Measurements from ENCODE around the gene SLC25A45. TPM values are rescaled to one million over a fixed set of nuclear protein-coding genes. Genes with fewer than 3 reads are reported as not detected.

The SLC25A45 gene
- total and polyA plus RNA-seq, 2 of the 4 experiments (the other 2 are of a cell fraction): 0.72 to 1.2 TPM

DNA sequence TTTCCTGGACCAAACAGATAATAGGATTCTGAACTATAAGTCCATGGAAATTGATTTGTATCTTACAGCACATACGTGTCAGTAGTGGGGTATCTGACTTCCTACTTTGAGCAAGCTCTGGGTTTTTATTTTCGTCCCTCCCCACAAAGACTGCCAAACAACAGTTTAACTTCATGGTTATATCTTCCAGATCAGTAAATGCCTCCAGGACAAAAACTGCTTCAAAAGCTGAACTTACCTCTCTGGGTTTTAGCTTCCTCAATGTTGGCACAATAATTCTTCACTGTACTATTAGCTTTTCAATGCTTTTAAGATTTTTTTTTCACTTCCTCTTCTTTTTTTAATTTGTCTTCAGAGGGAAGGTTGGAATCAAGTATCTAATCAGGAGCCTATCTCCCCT, 53.0 kb downstream of the SLC25A45 start:
- peaks cover 9% of the 10 kb centered on the region for H4K20me1 ChIP-seq (ENCODE audit: insufficient read depth, low read length)
- intact Hi-C loops (cut with micrococcal nuclease) (no loop called here), dilution Hi-C loops (cut with HindIII; ENCODE audit: low sequenced_read_pairs, unreplicated experiment) (no loop called here), in situ Hi-C loops (cut with MboI; ENCODE audit: low sequenced_read_pairs) (no loop called here)
- peak overlapping the region; percentile 14; the same call in 1 of the 2 replicates for H3K18ac ChIP-seq (ENCODE audit: low read depth, low read length)
- no peak overlapping the region for H3K4ac ChIP-seq (ENCODE audit: low read depth, low read length)
- TF ChIP-seq RAD21 (IDR thresholded peaks at IDR 0.05; ENCODE audit: low read length) (no peak), MXI1 (IDR thresholded peaks at IDR 0.05; ENCODE audit: borderline replicate concordance, low read depth, low read length) (no peak), SMC3 (IDR thresholded peaks at IDR 0.05; ENCODE audit: low read depth, low read length) (no peak), FOS (IDR thresholded peaks at IDR 0.05; ENCODE audit: low read depth, low read length) (no peak), RFX5 (IDR thresholded peaks at IDR 0.05; ENCODE audit: low read depth, low read length) (no peak), CEBPB (IDR thresholded peaks at IDR 0.05; ENCODE audit: low read depth, low read length) (no peak), POLR2A (IDR thresholded peaks at IDR 0.05; ENCODE audit: low read depth, low read length) (no peak; the same call in 1 of the 2 replicates), CHD1 (IDR thresholded peaks at IDR 0.05; ENCODE audit: low read depth, low read length) (no peak), RCOR1 (IDR thresholded peaks at IDR 0.05; ENCODE audit: insufficient replicate concordance, low read length) (no peak), MAZ (IDR thresholded peaks at IDR 0.05; ENCODE audit: borderline replicate concordance, low read depth, low read length) (no peak), USF2 (IDR thresholded peaks at IDR 0.05; ENCODE audit: low read depth, low read length) (no peak)
- TF ChIP-seq, protein P1, sequence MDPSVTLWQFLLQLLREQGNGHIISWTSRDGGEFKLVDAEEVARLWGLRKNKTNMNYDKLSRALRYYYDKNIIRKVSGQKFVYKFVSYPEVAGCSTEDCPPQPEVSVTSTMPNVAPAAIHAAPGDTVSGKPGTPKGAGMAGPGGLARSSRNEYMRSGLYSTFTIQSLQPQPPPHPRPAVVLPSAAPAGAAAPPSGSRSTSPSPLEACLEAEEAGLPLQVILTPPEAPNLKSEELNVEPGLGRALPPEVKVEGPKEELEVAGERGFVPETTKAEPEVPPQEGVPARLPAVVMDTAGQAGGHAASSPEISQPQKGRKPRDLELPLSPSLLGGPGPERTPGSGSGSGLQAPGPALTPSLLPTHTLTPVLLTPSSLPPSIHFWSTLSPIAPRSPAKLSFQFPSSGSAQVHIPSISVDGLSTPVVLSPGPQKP (IDR thresholded peaks at IDR 0.05; ENCODE audit: borderline replicate concordance, low read depth, low read length): no peak
- no peak overlapping the region; the same call in 1 of the 2 replicates for H3K9ac ChIP-seq (ENCODE audit: low read depth, low read length)
- no peaks in the 10 kb centered on the region for H3K9me3 ChIP-seq (ENCODE audit: control insufficient read depth, insufficient read depth, low read length)
- H3K56ac ChIP-seq (ENCODE audit: extremely low read depth, insufficient read depth, low read length): no peak overlapping the region
- H3K79me1 ChIP-seq (ENCODE audit: low read depth in 1 of 2, low read length in 2 of 2): peaks cover 0 to 12% of the 10 kb centered on the region in 2 experiments
- POLR2A ChIA-PET (ENCODE audit: unreplicated experiment): interaction anchor here (0.8 to 1.3 kb wide), 3 partner anchors 37 to 55 kb away, joined by 3 to 4 read pairs (median 4); no protein-coding TSS in a partner anchor
- H3K27ac ChIP-seq (ENCODE audit: insufficient read depth, low read length): no peak overlapping the region
- no peak for ATAC-seq (ENCODE audit: low read depth)
- no peak overlapping the region for H3K4me3 ChIP-seq (ENCODE audit: insufficient read depth, low read depth, low read length)
- no peaks in the 10 kb centered on the region for H3K27me3 ChIP-seq (ENCODE audit: control insufficient read depth, insufficient read depth, low read length)
- no peak overlapping the region for H2AK9ac ChIP-seq (replicated peaks; ENCODE audit: low read depth, low read length, poor library complexity)
- WGBS, 2 experiments (ENCODE audit: extremely low coverage in 2 of 2, insufficient read length in 1 of 2): no CpG with 5 or more reads among the region's 2 CpGs
- no TSS peak for BruUV-seq (replicated peaks)
- no peak overlapping the region for H4K5ac ChIP-seq (ENCODE audit: low read depth, low read length)
- H3K4me1 ChIP-seq (ENCODE audit: control insufficient read depth, insufficient read depth, low read length): no peaks in the 10 kb centered on the region
- H3K14ac ChIP-seq (replicated peaks; ENCODE audit: low read depth, low read length): 0 out of 2 replicates have a peak overlapping the region, but pooled peaks have one; percentile 25
- no peak overlapping the region for H3K4me2 ChIP-seq (ENCODE audit: low read depth, low read length)
- no peak overlapping the region for H2AFZ ChIP-seq (replicated peaks; ENCODE audit: low read length, poor library complexity)
- H3K23ac ChIP-seq (ENCODE audit: low read depth, low read length): peak overlapping the region; percentile 23; the same call in 1 of the 2 replicates
- H3K9me1 ChIP-seq (ENCODE audit: insufficient read depth, low read length): no peaks in the 10 kb centered on the region; the same call in 1 of the 2 replicates
- no peaks in the 10 kb centered on the region for H3K36me3 ChIP-seq (ENCODE audit: control insufficient read depth, insufficient read depth, low read length)
- no peak overlapping the region for H4K91ac ChIP-seq (ENCODE audit: insufficient read depth, low read depth, low read length)
- H4K8ac ChIP-seq (ENCODE audit: low read depth in 2 of 2, low read length in 2 of 2): peak overlapping the region in 1 of 2 experiments; percentile 58; a peak in 1 of 4 replicates
- peak overlapping the region; percentile 11; the same call in 1 of the 2 replicates for H2BK120ac ChIP-seq (ENCODE audit: low read depth, low read length)
- H2BK5ac ChIP-seq (ENCODE audit: low read depth, low read length, poor library complexity, severe bottlenecking): no peak overlapping the region
- no peak for DNase-seq
- no peak overlapping the region; the same call in 1 of the 2 replicates for H2BK20ac ChIP-seq (ENCODE audit: low read depth, low read length)
- H2BK15ac ChIP-seq (ENCODE audit: low read depth, low read length): no peak overlapping the region
- no peak overlapping the region for H2AK5ac ChIP-seq (ENCODE audit: low read depth, low read length)
- CTCF ChIA-PET: interaction anchor here (0.6 to 6.3 kb wide), 15 partner anchors 9 to 125 kb away, joined by 3 to 74 read pairs (median 3); partner anchors contain the start of gene CDC42EP2
